ENCODE measurements around the gene ZBTB7C.

The ZBTB7C gene

GRCh38 chr18:48142353-48142752 is 266.8 kb downstream of the ZBTB7C start:
- no peak overlapping the region for H3K27ac ChIP-seq (ENCODE audit: low read depth, low read length)
- H3K4me1 ChIP-seq (ENCODE audit: control insufficient read depth, insufficient read depth, low read length), result peaks cover 7% of the 10 kb centered on the region
- no peaks in the 10 kb centered on the region for H3K9me3 ChIP-seq (ENCODE audit: control insufficient read depth, insufficient read depth, low read depth, low read length)
- no peak overlapping the region for H3K4me3 ChIP-seq (ENCODE audit: low read depth, low read length)
- no peak overlapping the region for H3K9ac ChIP-seq (ENCODE audit: low read length)
- no peaks in the 10 kb centered on the region for H3K36me3 ChIP-seq (ENCODE audit: control insufficient read depth, insufficient read depth, low read length)
- H3K27me3 ChIP-seq (ENCODE audit: control insufficient read depth, insufficient read depth, low read length), result peaks cover 31% of the 10 kb centered on the region

- H3K9ac ChIP-seq (ENCODE audit: low read length), result no peak overlapping the region
- no peaks in the 10 kb centered on the region for H3K9me3 ChIP-seq (ENCODE audit: control insufficient read depth, insufficient read depth, low read depth, low read length)
- H3K27me3 ChIP-seq (ENCODE audit: control insufficient read depth, insufficient read depth, low read length), result peaks cover 47% of the 10 kb centered on the region
- H3K36me3 ChIP-seq (ENCODE audit: control insufficient read depth, insufficient read depth, low read length), result no peaks in the 10 kb centered on the region
- H3K27ac ChIP-seq (ENCODE audit: low read depth, low read length), result no peak overlapping the region
- H3K4me3 ChIP-seq (ENCODE audit: low read depth, low read length), result no peak overlapping the region
- peaks cover 7% of the 10 kb centered on the region for H3K4me1 ChIP-seq (ENCODE audit: control insufficient read depth, insufficient read depth, low read length)
These were observed 268.5 kb downstream of the ZBTB7C start for GRCh38 chr18:48140731-48141130.

GRCh38 chr18:48139431-48140347 is 269.5 kb downstream of the ZBTB7C start:
- Histone ChIP-seq H3K36me3 (ENCODE audit: control insufficient read depth, insufficient read depth, low read length) (no peaks in the 10 kb centered on the region), H3K9me3 (ENCODE audit: control insufficient read depth, insufficient read depth, low read depth, low read length) (no peaks in the 10 kb centered on the region), H3K27ac (ENCODE audit: low read depth, low read length) (no peak overlapping the region), H3K4me3 (ENCODE audit: low read depth, low read length) (no peak overlapping the region), H3K9ac (ENCODE audit: low read length) (no peak overlapping the region), H3K4me1 (ENCODE audit: control insufficient read depth, insufficient read depth, low read length) (peaks cover 7% of the 10 kb centered on the region), H3K27me3 (ENCODE audit: control insufficient read depth, insufficient read depth, low read length) (peaks cover 58% of the 10 kb centered on the region)

DNA sequence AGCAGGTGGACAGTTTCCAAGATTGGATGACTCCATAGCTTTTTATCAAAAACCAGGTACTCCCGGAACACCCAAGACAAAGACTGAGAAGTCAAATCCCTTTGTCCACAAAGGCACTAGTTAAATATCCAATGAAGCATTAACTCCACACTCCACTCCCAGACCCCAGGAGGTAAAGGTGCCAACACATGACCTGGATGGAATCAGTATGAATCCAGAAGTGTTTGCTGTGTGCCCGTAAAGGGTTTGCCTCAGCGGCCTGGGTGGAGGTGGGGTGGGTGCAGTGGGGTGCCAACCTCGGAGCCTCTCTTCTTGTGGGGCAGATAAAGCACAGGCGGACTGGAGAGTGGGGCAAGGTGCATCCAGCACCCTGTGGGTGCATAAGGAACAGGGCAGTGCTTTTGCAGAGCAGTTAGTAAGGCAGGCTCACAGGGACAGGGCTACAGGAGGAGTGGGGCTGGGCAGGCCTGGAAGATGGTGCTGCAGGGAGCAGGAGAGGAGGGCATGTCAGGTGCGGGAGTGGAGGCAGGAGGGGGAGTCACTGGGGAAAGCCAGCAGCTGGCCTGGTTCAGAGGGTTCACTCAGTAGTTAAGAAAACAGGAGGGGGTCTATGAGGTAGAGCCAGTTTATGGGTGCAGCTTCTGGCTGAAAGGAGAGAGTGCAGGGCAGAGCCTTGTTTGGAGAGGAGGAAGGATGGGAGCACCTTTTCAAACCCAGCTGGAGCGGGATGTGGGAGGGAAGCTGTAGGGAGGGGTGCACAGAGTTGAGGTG is 270.3 kb downstream of the ZBTB7C start:
- no peaks in the 10 kb centered on the region for H3K36me3 ChIP-seq (ENCODE audit: control insufficient read depth, insufficient read depth, low read length)
- no peak overlapping the region for H3K9ac ChIP-seq (ENCODE audit: low read length)
- peaks cover 66% of the 10 kb centered on the region for H3K27me3 ChIP-seq (ENCODE audit: control insufficient read depth, insufficient read depth, low read length)
- no peak overlapping the region for H3K4me3 ChIP-seq (ENCODE audit: low read depth, low read length)
- H3K9me3 ChIP-seq (ENCODE audit: control insufficient read depth, insufficient read depth, low read depth, low read length), result no peaks in the 10 kb centered on the region
- H3K4me1 ChIP-seq (ENCODE audit: control insufficient read depth, insufficient read depth, low read length), result peaks cover 7% of the 10 kb centered on the region
- H3K27ac ChIP-seq (ENCODE audit: low read depth, low read length), result no peak overlapping the region

DNA sequence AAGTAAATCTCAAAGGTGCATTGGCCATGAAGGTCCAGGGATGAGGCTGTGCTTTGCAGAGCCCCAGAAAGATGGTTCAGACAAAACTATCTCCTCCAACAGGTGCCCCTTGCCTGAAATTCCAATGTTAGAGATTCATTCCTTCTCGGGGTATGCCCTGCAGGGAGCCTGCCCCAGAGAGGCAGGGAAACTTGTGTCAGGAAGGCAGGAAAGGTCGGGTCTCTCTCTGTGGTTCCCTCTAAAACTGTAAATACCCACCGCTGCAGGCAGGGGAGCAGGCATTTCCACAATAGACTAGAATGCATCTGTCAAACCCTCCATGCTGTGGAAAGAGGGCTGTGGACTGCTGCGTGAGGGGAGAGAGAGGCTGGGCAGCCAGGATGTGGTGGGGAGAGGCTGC is 271.0 kb downstream of the ZBTB7C start:
- Histone ChIP-seq H3K9me3 (ENCODE audit: control insufficient read depth, insufficient read depth, low read depth, low read length) (no peaks in the 10 kb centered on the region), H3K4me3 (ENCODE audit: low read depth, low read length) (no peak overlapping the region), H3K27me3 (ENCODE audit: control insufficient read depth, insufficient read depth, low read length) (peaks cover 71% of the 10 kb centered on the region), H3K36me3 (ENCODE audit: control insufficient read depth, insufficient read depth, low read length) (no peaks in the 10 kb centered on the region), H3K27ac (ENCODE audit: low read depth, low read length) (no peak overlapping the region), H3K9ac (ENCODE audit: low read length) (no peak overlapping the region), H3K4me1 (ENCODE audit: control insufficient read depth, insufficient read depth, low read length) (peaks cover 7% of the 10 kb centered on the region)

- Histone ChIP-seq H3K27ac (ENCODE audit: low read depth, low read length) (no peak overlapping the region), H3K4me1 (ENCODE audit: control insufficient read depth, insufficient read depth, low read length) (peaks cover 7% of the 10 kb centered on the region), H3K9ac (ENCODE audit: low read length) (no peak overlapping the region), H3K36me3 (ENCODE audit: control insufficient read depth, insufficient read depth, low read length) (no peaks in the 10 kb centered on the region), H3K4me3 (ENCODE audit: low read depth, low read length) (peak overlapping the region; percentile 74), H3K9me3 (ENCODE audit: control insufficient read depth, insufficient read depth, low read depth, low read length) (no peaks in the 10 kb centered on the region), H3K27me3 (ENCODE audit: control insufficient read depth, insufficient read depth, low read length) (peaks cover 73% of the 10 kb centered on the region)
These were observed 271.7 kb downstream of the ZBTB7C start for GRCh38 chr18:48137374-48138081.

GRCh38 chr18:48136827-48137373 is 272.3 kb downstream of the ZBTB7C start:
- Histone ChIP-seq H3K4me3 (ENCODE audit: low read depth, low read length) (peak overlapping the region; percentile 74), H3K27ac (ENCODE audit: low read depth, low read length) (no peak overlapping the region), H3K36me3 (ENCODE audit: control insufficient read depth, insufficient read depth, low read length) (no peaks in the 10 kb centered on the region), H3K9me3 (ENCODE audit: control insufficient read depth, insufficient read depth, low read depth, low read length) (no peaks in the 10 kb centered on the region), H3K27me3 (ENCODE audit: control insufficient read depth, insufficient read depth, low read length) (peaks cover 70% of the 10 kb centered on the region), H3K4me1 (ENCODE audit: control insufficient read depth, insufficient read depth, low read length) (peaks cover 4% of the 10 kb centered on the region; the same call in 1 of the 2 replicates), H3K9ac (ENCODE audit: low read length) (no peak overlapping the region)

GRCh38 chr18:48136051-48136826 is 272.9 kb downstream of the ZBTB7C start:
- Histone ChIP-seq H3K9ac (ENCODE audit: low read length) (no peak overlapping the region), H3K4me1 (ENCODE audit: control insufficient read depth, insufficient read depth, low read length) (peaks cover 4% of the 10 kb centered on the region; the same call in 1 of the 2 replicates), H3K9me3 (ENCODE audit: control insufficient read depth, insufficient read depth, low read depth, low read length) (no peaks in the 10 kb centered on the region), H3K36me3 (ENCODE audit: control insufficient read depth, insufficient read depth, low read length) (no peaks in the 10 kb centered on the region), H3K27me3 (ENCODE audit: control insufficient read depth, insufficient read depth, low read length) (peaks cover 70% of the 10 kb centered on the region), H3K27ac (ENCODE audit: low read depth, low read length) (no peak overlapping the region), H3K4me3 (ENCODE audit: low read depth, low read length) (peak overlapping the region; percentile 74)

DNA sequence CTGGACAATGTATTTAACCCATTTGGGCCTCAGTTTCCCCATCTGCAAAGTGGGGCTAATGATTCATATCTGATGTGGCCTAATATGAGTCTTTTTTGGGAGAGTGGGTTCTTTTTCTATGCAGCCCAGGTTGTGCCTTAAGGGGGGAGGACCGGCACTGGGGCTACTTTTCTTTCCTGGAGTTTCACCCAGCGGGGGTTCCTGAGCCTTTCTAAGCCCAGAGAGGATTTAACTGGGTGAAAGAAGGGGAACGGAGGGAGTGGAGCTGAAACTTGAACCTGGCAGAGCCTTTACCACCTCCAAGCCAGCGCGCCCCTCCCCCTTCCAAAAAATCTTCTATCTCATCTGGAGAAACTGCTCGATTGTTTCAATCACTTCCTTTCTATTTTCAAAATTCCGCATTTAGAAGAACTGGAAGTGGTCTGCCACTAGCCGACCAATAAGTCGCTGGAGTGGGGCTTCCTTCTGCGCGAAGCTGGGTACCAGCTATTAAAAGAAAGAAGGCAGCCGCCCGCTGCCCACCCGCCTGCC is 273.7 kb downstream of the ZBTB7C start:
- Histone ChIP-seq H3K36me3 (ENCODE audit: control insufficient read depth, insufficient read depth, low read length) (no peaks in the 10 kb centered on the region), H3K9ac (ENCODE audit: low read length) (no peak overlapping the region), H3K4me3 (ENCODE audit: low read depth, low read length) (peak overlapping the region; percentile 74), H3K4me1 (ENCODE audit: control insufficient read depth, insufficient read depth, low read length) (peaks cover 4% of the 10 kb centered on the region; the same call in 1 of the 2 replicates), H3K27me3 (ENCODE audit: control insufficient read depth, insufficient read depth, low read length) (peaks cover 70% of the 10 kb centered on the region), H3K9me3 (ENCODE audit: control insufficient read depth, insufficient read depth, low read depth, low read length) (no peaks in the 10 kb centered on the region), H3K27ac (ENCODE audit: low read depth, low read length) (no peak overlapping the region)

GRCh38 chr18:48134609-48135008 is 274.6 kb downstream of the ZBTB7C start:
- Histone ChIP-seq H3K36me3 (ENCODE audit: control insufficient read depth, insufficient read depth, low read length) (no peaks in the 10 kb centered on the region), H3K4me3 (ENCODE audit: low read depth, low read length) (no peak overlapping the region), H3K9me3 (ENCODE audit: control insufficient read depth, insufficient read depth, low read depth, low read length) (no peaks in the 10 kb centered on the region), H3K9ac (ENCODE audit: low read length) (no peak overlapping the region), H3K27ac (ENCODE audit: low read depth, low read length) (no peak overlapping the region), H3K27me3 (ENCODE audit: control insufficient read depth, insufficient read depth, low read length) (peaks cover 66% of the 10 kb centered on the region), H3K4me1 (ENCODE audit: control insufficient read depth, insufficient read depth, low read length) (peaks cover 9% of the 10 kb centered on the region; the same call in 1 of the 2 replicates)
